Keratinocyte (primary cell): Measurements from ENCODE around the gene SYTL4. TPM values are rescaled to one million over a fixed set of nuclear protein-coding genes. Genes with fewer than 3 reads are reported as not detected.

Source experiments
- DNase-seq: peaks from one replicate; pipeline ENCODE4 v3.0.0-alpha.2; 2011; ENCODE audit warnings: low read depth, missing footprints, low spot score
- FAIRE-seq: peaks from 2 replicates; lab custom pipeline; 2011; peaks lifted over from hg19 to GRCh38; lab: Jason Lieb, UNC
- H2AFZ ChIP-seq: 2 replicates; pipeline ENCODE4 v1.6.0; 2012; ENCODE audit warnings: low read length, control low read depth, inconsistent platforms; ENCODE audit not compliant: control insufficient read depth
- H3K27ac ChIP-seq: 2 replicates; pipeline ENCODE4 v1.5.1; 2011; ENCODE audit warnings: low read length; ENCODE audit not compliant: control insufficient read depth, insufficient read depth
- H3K27me3 ChIP-seq: 3 replicates; pipeline ENCODE4 v1.6.0; 2011; ENCODE audit warnings: low read length; ENCODE audit not compliant: control insufficient read depth, insufficient read depth; ENCODE audit errors: extremely low read depth
- H3K36me3 ChIP-seq, 2 experiments: 2 replicates in 1 of 2; 3 replicates in 1 of 2; pipeline ENCODE4 v1.5.1; 2011; ENCODE audit warnings: low read length in 2 of 2, mild to moderate bottlenecking in 1 of 2; ENCODE audit not compliant: control insufficient read depth in 2 of 2, insufficient read depth in 2 of 2; ENCODE audit errors: extremely low read depth in 1 of 2
- H3K4me1 ChIP-seq: 3 replicates; pipeline ENCODE4 v1.5.1; 2011; ENCODE audit warnings: low read length; ENCODE audit not compliant: control insufficient read depth, insufficient read depth; ENCODE audit errors: extremely low read depth
- H3K4me2 ChIP-seq: 3 replicates; pipeline ENCODE4 v1.6.0; 2011; ENCODE audit warnings: low read depth, low read length; ENCODE audit not compliant: control insufficient read depth, insufficient read depth; ENCODE audit errors: extremely low read depth
- H3K4me3 ChIP-seq, 3 experiments: fragments of 200-600 bp in 1 of 3; sonication (generic) in 1 of 3; 2 replicates in 2 of 3; 3 replicates in 1 of 3; pipeline ENCODE4 v1.5.1; 2011 to 2016; ENCODE audit warnings: low read length in 3 of 3, mild to moderate bottlenecking in 3 of 3, control low read depth in 2 of 3, inconsistent platforms in 1 of 3, low read depth in 1 of 3, mixed read lengths in 1 of 3, mixed run types in 1 of 3, moderate library complexity in 1 of 3; ENCODE audit not compliant: control insufficient read depth in 2 of 3, insufficient read depth in 2 of 3; ENCODE audit errors: extremely low read depth in 1 of 3
- H3K79me2 ChIP-seq: 2 replicates; pipeline ENCODE4 v1.6.0; 2012; ENCODE audit warnings: low read length; ENCODE audit not compliant: control insufficient read depth, insufficient read depth
- H3K9ac ChIP-seq: 3 replicates; pipeline ENCODE4 v1.6.0; 2011; ENCODE audit warnings: low read length; ENCODE audit not compliant: control insufficient read depth, insufficient read depth; ENCODE audit errors: extremely low read depth
- H3K9me1 ChIP-seq: 3 replicates; pipeline ENCODE4 v1.6.0; 2011; ENCODE audit warnings: low read length; ENCODE audit not compliant: control insufficient read depth, insufficient read depth; ENCODE audit errors: extremely low read depth
- H3K9me3 ChIP-seq: 2 replicates; pipeline ENCODE4 v1.5.1; 2012; ENCODE audit warnings: low read depth, low read length; ENCODE audit not compliant: control insufficient read depth
- H4K20me1 ChIP-seq: 3 replicates; pipeline ENCODE4 v1.6.0; 2011; ENCODE audit warnings: low read length; ENCODE audit not compliant: control insufficient read depth, insufficient read depth; ENCODE audit errors: extremely low read depth
- EZH2 ChIP-seq: IDR thresholded peaks from one replicate; pipeline ENCODE4 v1.6.1; 2012; ENCODE audit warnings: inconsistent platforms, mild to moderate bottlenecking, low read length, moderate library complexity
- dilution Hi-C: fragments of 300-500 bp; cut with MboI; formaldehyde crosslinking; loops from one replicate; pipeline ENCODE4 v1.7.0; 2020; ENCODE audit warnings: low sequenced_read_pairs; ENCODE audit not compliant: extremely low pct_ligation_motif_present
- polyA plus RNA-seq, 5 experiments: library from polyadenylated mRNA; depleted of rRNA in 3 of 5; stranded (reverse) in 3 of 5; stranded (forward) in 1 of 5; unstranded in 1 of 5; fragments of >200 nt; gene quantifications; 1 replicate in 1 of 5; 2 replicates in 3 of 5; 3 replicates in 1 of 5; pipeline versions ENCODE4 v1.2.1 to v1.2.3, GENCODE V29; 2011 to 2012; ENCODE audit warnings: missing spikeins in 2 of 5, low read depth in 1 of 5, low replicate concordance in 1 of 5
- TF ChIP-seq, protein P1 (sequence below), 3 experiments: IDR thresholded peaks in 1 of 3; conservative IDR thresholded peaks in 1 of 3; optimal IDR thresholded peaks in 1 of 3; 2 replicates in 2 of 3; 3 replicates in 1 of 3; pipeline versions ENCODE3 to v1.5.1; 2011; ENCODE audit warnings: low read length in 3 of 3, mild to moderate bottlenecking in 3 of 3, moderate library complexity in 2 of 3, control low read depth in 1 of 3, inconsistent platforms in 1 of 3; ENCODE audit not compliant: insufficient read depth in 2 of 3; ENCODE audit errors: extremely low read depth in 1 of 3

SYTL4 gene
- polyA plus RNA-seq, 1 donor (not counting 4 experiments of a cell fraction or from before 2014, with no cell fraction given) = 0.87 TPM

GRCh38 chrX:100642290-100642689, 89.6 kb downstream of the SYTL4 start:
- no peak for TF ChIP-seq EZH2
- TF ChIP-seq, protein P1, sequence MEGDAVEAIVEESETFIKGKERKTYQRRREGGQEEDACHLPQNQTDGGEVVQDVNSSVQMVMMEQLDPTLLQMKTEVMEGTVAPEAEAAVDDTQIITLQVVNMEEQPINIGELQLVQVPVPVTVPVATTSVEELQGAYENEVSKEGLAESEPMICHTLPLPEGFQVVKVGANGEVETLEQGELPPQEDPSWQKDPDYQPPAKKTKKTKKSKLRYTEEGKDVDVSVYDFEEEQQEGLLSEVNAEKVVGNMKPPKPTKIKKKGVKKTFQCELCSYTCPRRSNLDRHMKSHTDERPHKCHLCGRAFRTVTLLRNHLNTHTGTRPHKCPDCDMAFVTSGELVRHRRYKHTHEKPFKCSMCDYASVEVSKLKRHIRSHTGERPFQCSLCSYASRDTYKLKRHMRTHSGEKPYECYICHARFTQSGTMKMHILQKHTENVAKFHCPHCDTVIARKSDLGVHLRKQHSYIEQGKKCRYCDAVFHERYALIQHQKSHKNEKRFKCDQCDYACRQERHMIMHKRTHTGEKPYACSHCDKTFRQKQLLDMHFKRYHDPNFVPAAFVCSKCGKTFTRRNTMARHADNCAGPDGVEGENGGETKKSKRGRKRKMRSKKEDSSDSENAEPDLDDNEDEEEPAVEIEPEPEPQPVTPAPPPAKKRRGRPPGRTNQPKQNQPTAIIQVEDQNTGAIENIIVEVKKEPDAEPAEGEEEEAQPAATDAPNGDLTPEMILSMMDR (optimal IDR thresholded peaks at IDR 0.05 in 1 of 3, IDR thresholded peaks at IDR 0.05 in 1 of 3, conservative IDR thresholded peaks at IDR 0.05 in 1 of 3; ENCODE audit: extremely low read depth in 1 of 3, insufficient read depth in 2 of 3, low read length in 3 of 3) = no peak
- H3K4me3 ChIP-seq = no peak overlapping the region
- dilution Hi-C loops = no loop called here
- no peaks in the 10 kb centered on the region for H4K20me1 ChIP-seq
- H3K79me2 ChIP-seq = no peaks in the 10 kb centered on the region
- no peak overlapping the region for H2AFZ ChIP-seq
- DNase-seq (no peak), FAIRE-seq (no peak)
- no peak overlapping the region for H3K4me2 ChIP-seq
- H3K4me1 ChIP-seq = peaks cover 15% of the 10 kb centered on the region
- no peaks in the 10 kb centered on the region for H3K9me1 ChIP-seq
- no peaks in the 10 kb centered on the region for H3K27me3 ChIP-seq
- H3K9ac ChIP-seq = no peak overlapping the region
- H3K27ac ChIP-seq = no peak overlapping the region
- no peaks in the 10 kb centered on the region for H3K36me3 ChIP-seq
- no peaks in the 10 kb centered on the region for H3K9me3 ChIP-seq

GRCh38 chrX:100636321-100636991, 95.5 kb downstream of the SYTL4 start, which contains the start of gene TSPAN6:
TSPAN6 (minus strand) TSS chrX:100636806; CDS start chrX:100636694, 112 bp downstream.
- peaks cover 0 to 4% of the 10 kb centered on the region in 2 experiments for H3K36me3 ChIP-seq
- no peaks in the 10 kb centered on the region for H3K4me1 ChIP-seq
- H2AFZ ChIP-seq = peak within 1 kb of the TSS; percentile 87
- FAIRE-seq = peak; percentile 48
- H3K9me3 ChIP-seq = no peaks in the 10 kb centered on the region
- H3K27ac ChIP-seq = peak within 1 kb of the TSS; percentile 36
- peak; percentile 23 for DNase-seq
- no peaks in the 10 kb centered on the region for H3K9me1 ChIP-seq
- H3K4me2 ChIP-seq = peak within 1 kb of the TSS; percentile 62
- H3K79me2 ChIP-seq = no peaks in the 10 kb centered on the region
- dilution Hi-C loops = no loop called here
- no peaks in the 10 kb centered on the region for H4K20me1 ChIP-seq
- peak within 1 kb of the TSS; percentile 60 to 75 (median 66) for H3K4me3 ChIP-seq
- TF ChIP-seq, protein P1 (optimal IDR thresholded peaks at IDR 0.05 in 1 of 3, IDR thresholded peaks at IDR 0.05 in 1 of 3, conservative IDR thresholded peaks at IDR 0.05 in 1 of 3; ENCODE audit: extremely low read depth in 1 of 3, insufficient read depth in 2 of 3, low read length in 3 of 3) = peak; percentile 35 to 53 (median 50)
- TF ChIP-seq EZH2 = no peak
- no peaks in the 10 kb centered on the region for H3K27me3 ChIP-seq
- peak within 1 kb of the TSS; percentile 78 for H3K9ac ChIP-seq
